Coronary artery (tissue), 2 donors: ENCODE measurements around the gene PCDHGC4.

Experiments
- DNase-seq: peaks from one replicate; pipeline ENCODE4 v3.0.0-alpha.2; 2017; ENCODE audit warnings: low spot score
- H3K27ac ChIP-seq, 2 donors: fragments of 200-600 bp; sonication (generic); one replicate each; pipeline ENCODE4 v1.5.1; 2016 to 2019
- H3K4me3 ChIP-seq: fragments of 200-600 bp; sonication (generic); 2 replicates; pipeline ENCODE4 v1.5.1; 2016; ENCODE audit warnings: mild to moderate bottlenecking, moderate library complexity
- CTCF ChIP-seq: fragments of 200-600 bp; sonication (generic); IDR thresholded peaks from one replicate; pipeline ENCODE4 v1.5.1; 2019; ENCODE audit warnings: antibody characterized with exemption

PCDHGC4 gene

GRCh38 chr5:141521244-141521781 is 36.5 kb downstream of the PCDHGC4 start:
- H3K27ac ChIP-seq, result peak overlapping the region; percentile 67 to 70
- no peak overlapping the region for H3K4me3 ChIP-seq
- DNase-seq, result no peak
- no peak for TF ChIP-seq CTCF

- no peak for TF ChIP-seq CTCF
- no peak overlapping the region for H3K4me3 ChIP-seq
- peak overlapping the region; percentile 67 to 70 for H3K27ac ChIP-seq
- DNase-seq, result no peak
These were observed 37.5 kb downstream of the PCDHGC4 start for GRCh38 chr5:141522301-141522700.

GRCh38 chr5:141523991-141524390 is 39.2 kb downstream of the PCDHGC4 start:
- peak overlapping the region in 1 of 2 donors; percentile 74 for H3K27ac ChIP-seq
- H3K4me3 ChIP-seq, result no peak overlapping the region
- TF ChIP-seq CTCF, result no peak
- DNase-seq, result no peak

- peak; percentile 94 for DNase-seq
- peak; percentile 94 for TF ChIP-seq CTCF
- Histone ChIP-seq H3K4me3 (no peak overlapping the region), H3K27ac (peak overlapping the region; percentile 25 to 74)
These were observed 40.1 kb downstream of the PCDHGC4 start for GRCh38 chr5:141524604-141525597.

GRCh38 chr5:141525653-141526052 is 40.8 kb downstream of the PCDHGC4 start:
- DNase-seq, result no peak
- no peak for TF ChIP-seq CTCF

GRCh38 chr5:141527426-141527825 is 42.6 kb downstream of the PCDHGC4 start:
- no peak for TF ChIP-seq CTCF
- Histone ChIP-seq H3K27ac (peak overlapping the region in 1 of 2 donors; percentile 85), H3K4me3 (no peak overlapping the region)
- no peak for DNase-seq

More at GRCh38 chr5:141525653-141526052, 40.8 kb downstream of the PCDHGC4 start:
- Histone ChIP-seq H3K4me3 (no peak overlapping the region), H3K27ac (peak overlapping the region in 1 of 2 donors; percentile 74)
